ENCODE measurements around the gene CDK16.

DNA sequence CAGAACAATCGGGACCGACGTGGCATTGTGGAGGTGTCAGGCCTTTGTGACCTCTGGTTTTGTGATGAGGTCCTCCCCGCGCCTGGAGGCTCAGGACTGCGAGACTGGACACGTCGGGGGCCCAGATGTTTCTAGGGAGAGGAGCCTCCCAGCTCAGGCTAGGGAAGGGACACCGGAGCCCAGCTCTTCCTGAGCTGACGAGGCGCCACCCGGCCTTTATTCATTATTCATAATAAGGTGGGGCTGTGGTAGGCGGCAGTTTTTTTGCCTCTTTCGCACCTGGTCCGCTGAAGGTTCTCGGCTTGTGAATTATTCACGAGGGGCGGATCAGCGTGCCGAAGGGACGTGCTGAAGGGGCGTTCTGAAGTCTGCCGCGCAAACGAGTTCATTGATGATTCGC, 27.1 kb upstream of the CDK16 start:
- TF ChIP-seq, protein P1, sequence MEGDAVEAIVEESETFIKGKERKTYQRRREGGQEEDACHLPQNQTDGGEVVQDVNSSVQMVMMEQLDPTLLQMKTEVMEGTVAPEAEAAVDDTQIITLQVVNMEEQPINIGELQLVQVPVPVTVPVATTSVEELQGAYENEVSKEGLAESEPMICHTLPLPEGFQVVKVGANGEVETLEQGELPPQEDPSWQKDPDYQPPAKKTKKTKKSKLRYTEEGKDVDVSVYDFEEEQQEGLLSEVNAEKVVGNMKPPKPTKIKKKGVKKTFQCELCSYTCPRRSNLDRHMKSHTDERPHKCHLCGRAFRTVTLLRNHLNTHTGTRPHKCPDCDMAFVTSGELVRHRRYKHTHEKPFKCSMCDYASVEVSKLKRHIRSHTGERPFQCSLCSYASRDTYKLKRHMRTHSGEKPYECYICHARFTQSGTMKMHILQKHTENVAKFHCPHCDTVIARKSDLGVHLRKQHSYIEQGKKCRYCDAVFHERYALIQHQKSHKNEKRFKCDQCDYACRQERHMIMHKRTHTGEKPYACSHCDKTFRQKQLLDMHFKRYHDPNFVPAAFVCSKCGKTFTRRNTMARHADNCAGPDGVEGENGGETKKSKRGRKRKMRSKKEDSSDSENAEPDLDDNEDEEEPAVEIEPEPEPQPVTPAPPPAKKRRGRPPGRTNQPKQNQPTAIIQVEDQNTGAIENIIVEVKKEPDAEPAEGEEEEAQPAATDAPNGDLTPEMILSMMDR (IDR thresholded peaks at IDR 0.05 in 2 of 3, conservative IDR thresholded peaks at IDR 0.05 in 1 of 3; ENCODE audit: insufficient read depth in 2 of 3, low read depth in 1 of 3, low read length in 3 of 3) = no peak
- TF ChIP-seq DPF2 (IDR thresholded peaks at IDR 0.05) (no peak), POLR2A (conservative IDR thresholded peaks at IDR 0.05) (no peak)
